ENCODE data around the gene SARDH.

The SARDH gene

GRCh38 chr9:133615186-133615585 is 123.0 kb downstream of the SARDH start:
- Histone ChIP-seq H3K27ac (ENCODE audit: low read depth, low read length, poor library complexity, severe bottlenecking) (no peak overlapping the region), H3K9me3 (ENCODE audit: low read length) (no peaks in the 10 kb centered on the region), H3K27me3 (ENCODE audit: insufficient read depth, low read length) (no peaks in the 10 kb centered on the region), H3K4me2 (ENCODE audit: low read length) (no peak overlapping the region), H3F3A (ENCODE audit: insufficient read depth, low read length) (no peaks in the 10 kb centered on the region), H3K79me2 (ENCODE audit: insufficient read depth, low read length) (no peaks in the 10 kb centered on the region), H3K36me3 (ENCODE audit: insufficient read depth, low read length) (no peaks in the 10 kb centered on the region), H3K9me2 (ENCODE audit: low read depth, low read length) (no peaks in the 10 kb centered on the region), H3K9ac (ENCODE audit: low read length) (no peak overlapping the region), H2AFZ (ENCODE audit: low read length) (no peak overlapping the region), H3K4me1 (ENCODE audit: insufficient read depth, low read length, severe bottlenecking) (no peaks in the 10 kb centered on the region), H4K20me1 (ENCODE audit: insufficient read depth, low read length) (no peaks in the 10 kb centered on the region), H3K4me3 (ENCODE audit: low read depth, low read length, poor library complexity, severe bottlenecking) (no peak overlapping the region)
- no peak for TF ChIP-seq EZH2 (IDR thresholded peaks at IDR 0.05; ENCODE audit: borderline replicate concordance, low read length)
- TF ChIP-seq CTCF (IDR thresholded peaks at IDR 0.05; ENCODE audit: low read length) = no peak

GRCh38 chr9:133614678-133615077 is 123.5 kb downstream of the SARDH start:
- H3K4me2 ChIP-seq (ENCODE audit: low read length) = no peak overlapping the region
- no peaks in the 10 kb centered on the region for H4K20me1 ChIP-seq (ENCODE audit: insufficient read depth, low read length)
- no peak overlapping the region for H2AFZ ChIP-seq (ENCODE audit: low read length)
- no peaks in the 10 kb centered on the region for H3K36me3 ChIP-seq (ENCODE audit: insufficient read depth, low read length)
- no peaks in the 10 kb centered on the region for H3K79me2 ChIP-seq (ENCODE audit: insufficient read depth, low read length)
- no peak overlapping the region for H3K4me3 ChIP-seq (ENCODE audit: low read depth, low read length, poor library complexity, severe bottlenecking)
- H3F3A ChIP-seq (ENCODE audit: insufficient read depth, low read length) = no peaks in the 10 kb centered on the region
- no peaks in the 10 kb centered on the region for H3K9me3 ChIP-seq (ENCODE audit: low read length)
- H3K27me3 ChIP-seq (ENCODE audit: insufficient read depth, low read length) = no peaks in the 10 kb centered on the region
- TF ChIP-seq CTCF (IDR thresholded peaks at IDR 0.05; ENCODE audit: low read length) (no peak), EZH2 (IDR thresholded peaks at IDR 0.05; ENCODE audit: borderline replicate concordance, low read length) (no peak)
- H3K9me2 ChIP-seq (ENCODE audit: low read depth, low read length) = no peaks in the 10 kb centered on the region
- no peak overlapping the region for H3K9ac ChIP-seq (ENCODE audit: low read length)
- no peaks in the 10 kb centered on the region for H3K4me1 ChIP-seq (ENCODE audit: insufficient read depth, low read length, severe bottlenecking)
- no peak overlapping the region for H3K27ac ChIP-seq (ENCODE audit: low read depth, low read length, poor library complexity, severe bottlenecking)

GRCh38 chr9:133614056-133614455 is 124.1 kb downstream of the SARDH start:
- no peaks in the 10 kb centered on the region for H3F3A ChIP-seq (ENCODE audit: insufficient read depth, low read length)
- no peaks in the 10 kb centered on the region for H3K4me1 ChIP-seq (ENCODE audit: insufficient read depth, low read length, severe bottlenecking)
- no peak overlapping the region for H3K4me3 ChIP-seq (ENCODE audit: low read depth, low read length, poor library complexity, severe bottlenecking)
- H3K36me3 ChIP-seq (ENCODE audit: insufficient read depth, low read length) = no peaks in the 10 kb centered on the region
- no peaks in the 10 kb centered on the region for H3K79me2 ChIP-seq (ENCODE audit: insufficient read depth, low read length)
- no peaks in the 10 kb centered on the region for H4K20me1 ChIP-seq (ENCODE audit: insufficient read depth, low read length)
- no peaks in the 10 kb centered on the region for H3K9me2 ChIP-seq (ENCODE audit: low read depth, low read length)
- no peak overlapping the region for H3K27ac ChIP-seq (ENCODE audit: low read depth, low read length, poor library complexity, severe bottlenecking)
- no peaks in the 10 kb centered on the region for H3K9me3 ChIP-seq (ENCODE audit: low read length)
- H3K27me3 ChIP-seq (ENCODE audit: insufficient read depth, low read length) = no peaks in the 10 kb centered on the region
- H2AFZ ChIP-seq (ENCODE audit: low read length) = no peak overlapping the region
- H3K9ac ChIP-seq (ENCODE audit: low read length) = no peak overlapping the region
- no peak overlapping the region for H3K4me2 ChIP-seq (ENCODE audit: low read length)
- TF ChIP-seq CTCF (IDR thresholded peaks at IDR 0.05; ENCODE audit: low read length) (no peak), EZH2 (IDR thresholded peaks at IDR 0.05; ENCODE audit: borderline replicate concordance, low read length) (no peak)
